ENCODE results near the gene TOP3B.

TOP3B gene

GRCh38 chr22:22005945-22006595 lies 23.5 kb upstream of the TOP3B start:
- no peaks in the 10 kb centered on the region for H3K36me3 ChIP-seq (ENCODE audit: low read length)

GRCh38 chr22:22003233-22003632 lies 20.6 kb upstream of the TOP3B start:
- H3K9me2 ChIP-seq (replicated peaks; ENCODE audit: insufficient read depth, low read length): no peaks in the 10 kb centered on the region
- H3F3A ChIP-seq (ENCODE audit: insufficient read depth): no peaks in the 10 kb centered on the region
- H3K27ac ChIP-seq (ENCODE audit: low read depth, low read length): no peak overlapping the region
- H4K20me1 ChIP-seq (ENCODE audit: low read depth, low read length): no peaks in the 10 kb centered on the region
- no peaks in the 10 kb centered on the region for H3K27me3 ChIP-seq (ENCODE audit: low read length)
- no peaks in the 10 kb centered on the region for H3K9me3 ChIP-seq (ENCODE audit: insufficient read depth, low read length)
- no peak overlapping the region for H3K4me3 ChIP-seq (ENCODE audit: insufficient read depth, low read length, poor library complexity, severe bottlenecking)
- no peaks in the 10 kb centered on the region for H3K79me2 ChIP-seq (ENCODE audit: insufficient read depth, low read length)
- H2AFZ ChIP-seq (ENCODE audit: low read depth, low read length, severe bottlenecking): no peak overlapping the region
- H3K9ac ChIP-seq (ENCODE audit: low read length): no peak overlapping the region
- H3K4me2 ChIP-seq (ENCODE audit: low read depth, low read length, poor library complexity, severe bottlenecking): no peak overlapping the region
- no peak for TF ChIP-seq CTCF (IDR thresholded peaks at IDR 0.05; ENCODE audit: insufficient read depth, low read length, poor library complexity, severe bottlenecking)
- TF ChIP-seq EZH2phosphoT487 (conservative IDR thresholded peaks at IDR 0.05; ENCODE audit: low read length): no peak
- H3K36me3 ChIP-seq (ENCODE audit: low read length): no peaks in the 10 kb centered on the region

More at GRCh38 chr22:22005945-22006595, 23.5 kb upstream of the TOP3B start:
- Histone ChIP-seq H3K4me2 (ENCODE audit: low read depth, low read length, poor library complexity, severe bottlenecking) (no peak overlapping the region), H3K27ac (ENCODE audit: low read depth, low read length) (no peak overlapping the region), H4K20me1 (ENCODE audit: low read depth, low read length) (no peaks in the 10 kb centered on the region), H2AFZ (ENCODE audit: low read depth, low read length, severe bottlenecking) (no peak overlapping the region), H3K9me2 (replicated peaks; ENCODE audit: insufficient read depth, low read length) (no peaks in the 10 kb centered on the region), H3K79me2 (ENCODE audit: insufficient read depth, low read length) (no peaks in the 10 kb centered on the region), H3K4me3 (ENCODE audit: insufficient read depth, low read length, poor library complexity, severe bottlenecking) (no peak overlapping the region), H3K27me3 (ENCODE audit: low read length) (no peaks in the 10 kb centered on the region), H3K9ac (ENCODE audit: low read length) (no peak overlapping the region), H3F3A (ENCODE audit: insufficient read depth) (no peaks in the 10 kb centered on the region), H3K9me3 (ENCODE audit: insufficient read depth, low read length) (no peaks in the 10 kb centered on the region)
- no peak for TF ChIP-seq CTCF (IDR thresholded peaks at IDR 0.05; ENCODE audit: insufficient read depth, low read length, poor library complexity, severe bottlenecking)
- no peak for TF ChIP-seq EZH2phosphoT487 (conservative IDR thresholded peaks at IDR 0.05; ENCODE audit: low read length)

- Histone ChIP-seq H4K20me1 (ENCODE audit: low read depth, low read length) (no peaks in the 10 kb centered on the region), H3K27me3 (ENCODE audit: low read length) (no peaks in the 10 kb centered on the region), H3K79me2 (ENCODE audit: insufficient read depth, low read length) (no peaks in the 10 kb centered on the region), H3K9ac (ENCODE audit: low read length) (no peak overlapping the region), H3K36me3 (ENCODE audit: low read length) (no peaks in the 10 kb centered on the region), H3F3A (ENCODE audit: insufficient read depth) (no peaks in the 10 kb centered on the region), H3K4me2 (ENCODE audit: low read depth, low read length, poor library complexity, severe bottlenecking) (no peak overlapping the region), H2AFZ (ENCODE audit: low read depth, low read length, severe bottlenecking) (no peak overlapping the region), H3K9me2 (replicated peaks; ENCODE audit: insufficient read depth, low read length) (no peaks in the 10 kb centered on the region), H3K27ac (ENCODE audit: low read depth, low read length) (no peak overlapping the region), H3K9me3 (ENCODE audit: insufficient read depth, low read length) (no peaks in the 10 kb centered on the region), H3K4me3 (ENCODE audit: insufficient read depth, low read length, poor library complexity, severe bottlenecking) (no peak overlapping the region)
- TF ChIP-seq CTCF (IDR thresholded peaks at IDR 0.05; ENCODE audit: insufficient read depth, low read length, poor library complexity, severe bottlenecking) (no peak), EZH2phosphoT487 (conservative IDR thresholded peaks at IDR 0.05; ENCODE audit: low read length) (no peak)
Measured at GRCh38 chr22:22002526-22003055, 20.0 kb upstream of the TOP3B start.

All from SU-DHL-6 (cell line).